ENCODE measurements around the gene GABRB1. TPM values are rescaled to one million over a fixed set of nuclear protein-coding genes. Genes with fewer than 3 reads are reported as not detected.

The GABRB1 gene
- total and polyA plus RNA-seq, 2 of the 8 experiments (the other 6 are each of a cell fraction or from before 2014, with no cell fraction given) = 0.22 to 0.38 TPM

DNA sequence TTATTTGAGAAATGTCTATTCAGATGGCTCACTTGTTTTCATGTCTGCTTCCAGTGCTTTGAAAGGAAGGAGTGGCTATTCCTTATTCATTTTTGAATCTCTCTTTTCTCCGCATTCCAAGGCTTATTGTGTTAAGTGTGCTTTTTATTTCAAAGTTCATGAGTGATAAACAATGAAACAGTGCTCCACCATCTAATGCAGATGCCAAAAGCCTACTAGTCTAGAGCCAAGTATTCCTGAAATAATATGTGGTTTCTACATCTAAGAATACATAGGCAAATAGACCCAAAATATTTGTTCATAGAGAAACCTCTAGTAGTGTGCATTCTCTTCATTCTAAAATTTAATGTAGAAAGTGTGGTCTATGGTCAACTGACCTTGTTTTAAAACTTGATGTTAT, 187.3 kb downstream of the GABRB1 start (continued):
- TF ChIP-seq CTCF (IDR thresholded peaks at IDR 0.05; ENCODE audit: control extremely low read depth in 1 of 3, insufficient read depth in 1 of 3, low read depth in 1 of 3, low read length in 3 of 3) = no peak
- no peak for TF ChIP-seq USF2 (IDR thresholded peaks at IDR 0.05; ENCODE audit: low read length)
- no peak for TF ChIP-seq HDAC2 (IDR thresholded peaks at IDR 0.05; ENCODE audit: borderline replicate concordance in 1 of 2, low read depth in 2 of 2, low read length in 2 of 2)
- no peak for TF ChIP-seq SP2 (IDR thresholded peaks at IDR 0.05; ENCODE audit: low read length)
- TF ChIP-seq SIRT6 (IDR thresholded peaks at IDR 0.05; ENCODE audit: low read length) = no peak
- TF ChIP-seq POLR2A (IDR thresholded peaks at IDR 0.05; ENCODE audit: control extremely low read depth in 1 of 2, low read depth in 2 of 2, low read length in 2 of 2) = no peak
- TF ChIP-seq, protein P1, sequence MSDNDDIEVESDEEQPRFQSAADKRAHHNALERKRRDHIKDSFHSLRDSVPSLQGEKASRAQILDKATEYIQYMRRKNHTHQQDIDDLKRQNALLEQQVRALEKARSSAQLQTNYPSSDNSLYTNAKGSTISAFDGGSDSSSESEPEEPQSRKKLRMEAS (IDR thresholded peaks at IDR 0.05) = no peak
- TF ChIP-seq NANOG (IDR thresholded peaks at IDR 0.05; ENCODE audit: insufficient read depth, low read depth, low read length, poor library complexity, severe bottlenecking) = no peak
- TF ChIP-seq SRF (IDR thresholded peaks at IDR 0.05; ENCODE audit: low read depth, low read length) = no peak

Measured in H1 (cell line).